ENCODE data around the gene ATF7IP.

Gene ATF7IP

DNA sequence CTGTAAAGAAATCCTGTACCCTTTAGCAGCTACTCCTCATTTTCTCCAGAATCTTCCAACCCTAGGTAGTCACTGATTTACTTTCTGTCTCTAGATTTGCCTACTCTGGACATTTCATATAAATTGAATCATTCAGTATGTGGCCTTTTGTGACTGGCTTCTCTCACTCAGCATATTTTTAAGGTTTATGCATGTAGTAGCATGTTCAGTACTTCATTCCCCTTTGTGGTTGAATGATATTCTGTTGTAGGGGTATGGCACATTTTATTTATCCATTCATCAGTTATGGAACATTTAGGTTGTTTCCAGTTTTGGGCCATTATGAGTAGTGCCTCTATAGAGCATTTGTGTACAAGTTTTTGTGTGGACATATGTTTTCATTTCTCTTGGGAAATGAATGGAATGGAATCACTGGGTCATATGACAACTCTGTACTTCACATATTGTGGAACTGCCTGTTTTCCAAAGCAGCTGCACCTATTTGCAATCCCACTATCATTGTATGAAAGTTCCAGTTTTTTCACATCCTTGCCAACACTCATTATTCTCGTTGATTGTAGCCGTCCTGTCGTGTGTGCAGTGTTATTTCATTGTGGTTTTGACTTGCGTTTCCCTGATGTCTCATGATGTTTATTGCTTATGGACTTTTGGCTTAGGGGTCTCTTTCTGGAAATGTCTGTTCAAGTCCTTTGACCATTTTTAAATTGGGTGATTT lies 57.2 kb downstream of the ATF7IP start:
- H3K9me3 ChIP-seq (ENCODE audit: low read length): peaks cover 6% of the 10 kb centered on the region
- peaks cover 14% of the 10 kb centered on the region for H3K36me3 ChIP-seq (ENCODE audit: insufficient read depth, low read length)
- H3K27me3 ChIP-seq (ENCODE audit: control insufficient read depth in 1 of 2, insufficient read depth in 2 of 2, low read length in 2 of 2): no peaks in the 10 kb centered on the region
- H3K4me3 ChIP-seq (ENCODE audit: low read depth in 1 of 2, low read length in 2 of 2): no peak overlapping the region
- no peak overlapping the region for H3K9ac ChIP-seq (ENCODE audit: low read length)
- H3K4me1 ChIP-seq (ENCODE audit: insufficient read depth, low read length): peaks cover 4% of the 10 kb centered on the region
- H3K27ac ChIP-seq (ENCODE audit: low read depth, low read length): no peak overlapping the region

DNA sequence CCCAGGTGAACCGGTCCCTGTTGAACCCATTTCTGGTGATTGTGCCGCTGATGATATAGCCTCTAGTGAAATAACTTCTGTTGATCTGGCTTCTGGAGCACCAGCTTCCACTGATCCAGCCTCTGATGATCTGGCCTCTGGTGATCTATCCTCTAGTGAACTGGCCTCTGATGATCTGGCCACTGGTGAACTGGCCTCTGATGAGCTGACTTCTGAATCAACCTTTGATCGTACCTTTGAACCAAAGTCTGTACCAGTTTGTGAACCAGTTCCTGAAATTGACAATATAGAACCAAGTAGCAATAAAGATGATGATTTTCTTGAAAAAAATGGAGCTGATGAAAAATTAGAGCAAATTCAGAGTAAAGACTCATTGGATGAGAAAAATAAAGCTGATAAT lies 59.1 kb downstream of the ATF7IP start:
- no peak overlapping the region for H3K9ac ChIP-seq (ENCODE audit: low read length)
- H3K4me3 ChIP-seq (ENCODE audit: low read depth in 1 of 2, low read length in 2 of 2): no peak overlapping the region
- peaks cover 6% of the 10 kb centered on the region for H3K9me3 ChIP-seq (ENCODE audit: low read length)
- H3K4me1 ChIP-seq (ENCODE audit: insufficient read depth, low read length): peaks cover 5% of the 10 kb centered on the region
- no peaks in the 10 kb centered on the region for H3K27me3 ChIP-seq (ENCODE audit: control insufficient read depth in 1 of 2, insufficient read depth in 2 of 2, low read length in 2 of 2)
- H3K36me3 ChIP-seq (ENCODE audit: insufficient read depth, low read length): peaks cover 14% of the 10 kb centered on the region
- no peak overlapping the region for H3K27ac ChIP-seq (ENCODE audit: low read depth, low read length)

DNA sequence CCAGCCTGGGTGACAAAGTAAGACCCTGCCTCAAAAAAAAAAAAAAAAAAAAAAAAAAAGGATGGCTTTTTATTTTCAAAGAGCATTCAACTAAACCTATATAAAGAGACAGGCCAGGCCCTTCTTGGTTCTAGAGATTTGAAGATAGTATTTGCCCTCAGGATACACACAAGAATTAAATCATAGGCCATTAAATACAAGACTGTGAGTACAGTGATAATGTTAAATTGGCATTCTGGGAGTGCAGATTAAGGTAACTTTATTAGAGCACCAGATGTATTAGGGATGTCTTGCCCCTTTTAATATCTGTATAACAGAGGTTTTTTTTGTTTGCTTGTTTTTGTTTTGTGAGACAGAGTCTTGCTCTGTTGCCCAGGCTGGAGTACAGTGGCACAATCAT lies 61.3 kb downstream of the ATF7IP start:
- no peaks in the 10 kb centered on the region for H3K27me3 ChIP-seq (ENCODE audit: control insufficient read depth in 1 of 2, insufficient read depth in 2 of 2, low read length in 2 of 2)
- no peak overlapping the region for H3K27ac ChIP-seq (ENCODE audit: low read depth, low read length)
- peaks cover 14% of the 10 kb centered on the region for H3K36me3 ChIP-seq (ENCODE audit: insufficient read depth, low read length)
- peaks cover 7% of the 10 kb centered on the region for H3K4me1 ChIP-seq (ENCODE audit: insufficient read depth, low read length)
- H3K9me3 ChIP-seq (ENCODE audit: low read length): no peaks in the 10 kb centered on the region
- no peak overlapping the region for H3K9ac ChIP-seq (ENCODE audit: low read length)
- H3K4me3 ChIP-seq (ENCODE audit: low read depth in 1 of 2, low read length in 2 of 2): no peak overlapping the region

DNA sequence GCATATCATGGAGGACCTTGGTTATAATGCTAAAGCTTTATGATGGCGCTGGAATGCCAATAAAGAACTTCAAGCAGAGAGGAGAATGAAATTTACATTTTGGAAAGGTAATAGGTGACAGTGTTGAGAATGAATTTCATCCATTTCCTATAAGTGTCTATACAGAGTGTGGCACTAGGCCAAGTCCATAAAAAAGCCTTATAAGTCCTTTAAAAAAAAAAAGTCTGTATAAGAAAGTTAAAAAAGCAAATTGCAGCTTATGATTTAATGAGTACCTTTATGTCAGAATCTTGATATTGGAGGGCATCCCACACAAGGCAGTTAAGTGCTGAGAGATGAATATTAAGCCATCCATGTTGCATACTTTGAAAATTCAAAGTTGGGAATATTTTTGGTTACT lies 62.4 kb downstream of the ATF7IP start:
- Histone ChIP-seq H3K36me3 (ENCODE audit: insufficient read depth, low read length) (peaks cover 14% of the 10 kb centered on the region), H3K4me3 (ENCODE audit: low read depth in 1 of 2, low read length in 2 of 2) (no peak overlapping the region), H3K27ac (ENCODE audit: low read depth, low read length) (no peak overlapping the region), H3K4me1 (ENCODE audit: insufficient read depth, low read length) (peaks cover 11% of the 10 kb centered on the region), H3K9me3 (ENCODE audit: low read length) (no peaks in the 10 kb centered on the region), H3K27me3 (ENCODE audit: control insufficient read depth in 1 of 2, insufficient read depth in 2 of 2, low read length in 2 of 2) (no peaks in the 10 kb centered on the region), H3K9ac (ENCODE audit: low read length) (no peak overlapping the region)

DNA sequence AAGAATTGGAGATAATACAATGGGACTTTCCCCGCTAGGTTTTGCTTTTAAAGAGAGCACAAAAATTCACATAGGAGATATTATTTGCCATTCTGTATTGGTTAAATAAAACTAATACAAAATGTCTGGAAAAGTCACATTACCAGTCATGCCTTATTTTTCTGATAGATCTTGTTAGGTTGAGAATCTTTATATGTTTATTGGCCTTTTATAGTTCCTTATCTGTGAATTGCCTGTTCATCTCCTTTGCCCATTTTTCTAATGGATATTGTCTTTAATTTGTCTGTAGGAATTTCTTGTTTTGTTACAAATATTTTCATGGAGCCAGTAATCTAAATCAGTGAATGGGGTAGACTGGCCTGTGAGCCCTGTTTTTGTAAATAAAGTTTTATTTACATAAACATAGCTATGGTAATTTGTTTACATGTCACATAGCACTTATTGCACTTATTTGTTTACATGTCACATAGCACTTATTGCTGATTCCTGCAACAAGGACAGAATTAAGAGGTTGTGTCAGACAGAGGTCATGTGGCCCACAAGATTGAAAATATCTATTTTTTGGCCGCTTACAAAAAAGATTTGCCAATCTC lies 65.0 kb downstream of the ATF7IP start:
- H3K9ac ChIP-seq (ENCODE audit: low read length): no peak overlapping the region
- no peak overlapping the region for H3K4me3 ChIP-seq (ENCODE audit: low read depth in 1 of 2, low read length in 2 of 2)
- peaks cover 11% of the 10 kb centered on the region for H3K4me1 ChIP-seq (ENCODE audit: insufficient read depth, low read length)
- H3K27me3 ChIP-seq (ENCODE audit: control insufficient read depth in 1 of 2, insufficient read depth in 2 of 2, low read length in 2 of 2): no peaks in the 10 kb centered on the region
- H3K27ac ChIP-seq (ENCODE audit: low read depth, low read length): no peak overlapping the region
- no peaks in the 10 kb centered on the region for H3K9me3 ChIP-seq (ENCODE audit: low read length)
- no peaks in the 10 kb centered on the region for H3K36me3 ChIP-seq (ENCODE audit: insufficient read depth, low read length)

DNA sequence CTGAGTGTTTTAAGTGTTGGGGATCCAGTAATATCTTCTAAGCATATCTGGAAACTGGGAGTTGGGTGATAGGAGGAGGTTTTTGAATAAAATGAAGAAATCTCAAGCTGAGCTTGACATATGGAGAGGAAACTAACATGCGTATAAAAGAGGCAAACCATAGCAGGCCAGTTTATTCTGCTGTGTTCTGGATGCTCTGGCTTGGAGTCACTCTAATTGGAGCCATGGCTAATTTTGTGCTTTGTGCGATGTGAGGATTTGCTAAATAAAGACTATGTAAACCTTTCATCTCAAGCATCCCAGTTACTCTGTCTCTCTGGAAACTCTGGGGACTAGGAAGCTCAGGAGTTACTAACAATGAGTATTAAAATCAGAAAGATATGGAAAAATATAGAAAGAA lies 66.5 kb downstream of the ATF7IP start:
- Histone ChIP-seq H3K4me1 (ENCODE audit: insufficient read depth, low read length) (peaks cover 11% of the 10 kb centered on the region), H3K36me3 (ENCODE audit: insufficient read depth, low read length) (peaks cover 6% of the 10 kb centered on the region)

DNA sequence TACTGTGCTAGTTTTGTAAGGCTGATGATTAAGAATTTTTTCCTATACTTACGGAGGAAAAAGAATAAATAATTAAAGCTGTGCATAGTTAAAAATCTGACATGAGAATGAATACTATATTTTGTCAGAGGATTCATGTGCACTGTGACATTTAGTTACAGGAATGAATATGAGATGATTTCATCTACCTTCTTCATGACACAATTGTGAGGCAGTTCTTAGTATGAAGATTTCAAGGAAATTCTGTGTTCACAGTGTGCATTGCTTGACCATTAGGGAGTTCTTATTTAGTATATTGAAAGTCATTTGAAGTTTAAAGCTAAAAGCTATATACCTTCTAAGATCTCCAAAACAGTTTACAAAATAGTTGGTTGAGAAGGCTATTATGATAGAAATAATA lies 70.1 kb downstream of the ATF7IP start:
- H3K36me3 ChIP-seq (ENCODE audit: insufficient read depth, low read length): peaks cover 19% of the 10 kb centered on the region

More for the DNA sequence above, 66.5 kb downstream of the ATF7IP start:
- Histone ChIP-seq H3K9ac (ENCODE audit: low read length) (no peak overlapping the region), H3K27ac (ENCODE audit: low read depth, low read length) (no peak overlapping the region), H3K4me3 (ENCODE audit: low read depth in 1 of 2, low read length in 2 of 2) (no peak overlapping the region), H3K9me3 (ENCODE audit: low read length) (no peaks in the 10 kb centered on the region), H3K27me3 (ENCODE audit: control insufficient read depth in 1 of 2, insufficient read depth in 2 of 2, low read length in 2 of 2) (no peaks in the 10 kb centered on the region)

DNA sequence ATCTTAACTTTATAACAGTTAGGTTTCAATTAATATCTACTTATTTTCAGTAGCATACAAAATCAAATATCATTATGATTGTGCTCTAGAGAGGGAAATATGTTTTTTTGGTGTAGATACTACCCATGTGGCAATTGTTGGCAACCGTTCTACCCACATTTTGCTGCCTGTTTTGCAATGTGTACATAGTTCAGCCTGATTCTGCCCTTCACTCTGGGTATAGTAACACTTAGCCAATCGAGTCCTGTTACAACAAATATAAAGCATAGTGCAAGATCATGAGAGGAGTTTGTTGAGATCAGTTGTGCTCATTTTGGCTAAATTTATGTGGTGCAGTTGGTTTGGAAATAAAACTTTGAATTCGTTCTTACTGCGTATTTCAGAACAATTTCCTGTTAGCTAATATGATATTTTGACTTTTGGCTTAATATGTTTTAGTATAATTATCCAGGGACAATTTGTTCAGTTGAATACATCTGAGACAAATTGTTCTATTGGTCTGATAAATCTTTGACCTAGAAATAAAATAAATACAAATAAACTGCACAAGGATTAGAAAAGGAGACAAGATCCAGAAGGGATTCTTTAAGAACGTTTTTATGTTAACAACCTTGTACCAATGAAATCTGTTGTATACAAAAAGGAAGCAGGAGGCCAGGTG lies 76.9 kb downstream of the ATF7IP start:
- no peak overlapping the region for H3K27ac ChIP-seq (ENCODE audit: low read depth, low read length)

More for the DNA sequence above, 70.1 kb downstream of the ATF7IP start:
- no peaks in the 10 kb centered on the region for H3K9me3 ChIP-seq (ENCODE audit: low read length)
- no peak overlapping the region for H3K9ac ChIP-seq (ENCODE audit: low read length)
- H3K4me3 ChIP-seq (ENCODE audit: low read depth in 1 of 2, low read length in 2 of 2): no peak overlapping the region
- H3K27me3 ChIP-seq (ENCODE audit: control insufficient read depth in 1 of 2, insufficient read depth in 2 of 2, low read length in 2 of 2): no peaks in the 10 kb centered on the region
- H3K27ac ChIP-seq (ENCODE audit: low read depth, low read length): no peak overlapping the region
- peaks cover 6% of the 10 kb centered on the region for H3K4me1 ChIP-seq (ENCODE audit: insufficient read depth, low read length)

DNA sequence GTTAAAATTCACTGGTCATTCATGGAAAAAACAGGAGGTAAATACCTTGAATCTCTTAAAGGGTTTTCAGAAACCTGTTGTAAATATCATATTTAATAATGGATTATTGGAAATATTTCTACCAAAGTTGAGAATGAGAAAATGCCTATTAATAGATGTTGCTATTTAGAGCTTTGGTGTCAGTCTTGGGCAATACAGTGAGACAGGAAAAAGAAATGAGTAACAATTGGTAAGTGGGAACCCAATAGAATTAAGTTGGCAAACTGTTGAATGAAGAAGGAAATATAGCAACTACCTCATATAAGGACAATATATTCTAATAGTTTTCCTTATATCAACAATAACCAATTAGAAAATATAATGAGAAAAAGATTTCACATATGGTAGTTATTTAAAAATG lies 78.0 kb downstream of the ATF7IP start:
- Histone ChIP-seq H3K9ac (ENCODE audit: low read length) (no peak overlapping the region), H3K36me3 (ENCODE audit: insufficient read depth, low read length) (peaks cover 25% of the 10 kb centered on the region), H3K27ac (ENCODE audit: low read depth, low read length) (no peak overlapping the region)

More for the DNA sequence above, 76.9 kb downstream of the ATF7IP start:
- H3K4me1 ChIP-seq (ENCODE audit: insufficient read depth, low read length): no peaks in the 10 kb centered on the region
- peaks cover 20% of the 10 kb centered on the region for H3K36me3 ChIP-seq (ENCODE audit: insufficient read depth, low read length)
- no peaks in the 10 kb centered on the region for H3K9me3 ChIP-seq (ENCODE audit: low read length)
- no peak overlapping the region for H3K4me3 ChIP-seq (ENCODE audit: low read depth in 1 of 2, low read length in 2 of 2)
- no peak overlapping the region for H3K9ac ChIP-seq (ENCODE audit: low read length)
- no peaks in the 10 kb centered on the region for H3K27me3 ChIP-seq (ENCODE audit: control insufficient read depth in 1 of 2, insufficient read depth in 2 of 2, low read length in 2 of 2)

DNA sequence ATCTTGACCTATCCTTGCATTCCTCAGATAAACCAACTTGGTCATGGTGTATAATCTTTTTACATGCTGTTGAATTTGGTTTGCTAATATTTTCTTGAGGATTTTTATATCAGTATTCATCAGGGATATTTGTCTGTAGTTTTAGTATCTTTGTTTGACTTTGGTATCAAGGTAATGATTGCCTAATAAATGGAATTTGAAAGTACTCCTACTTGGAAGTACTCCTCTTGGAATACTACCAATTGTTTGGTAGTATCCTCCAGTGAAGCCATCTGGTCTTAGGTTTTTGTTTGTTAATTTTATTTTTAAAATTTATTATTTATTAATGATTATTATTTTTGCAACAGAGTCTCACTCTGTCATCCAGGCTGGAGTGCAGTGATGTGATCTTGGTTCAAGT lies 85.0 kb downstream of the ATF7IP start:
- Histone ChIP-seq H3K27me3 (ENCODE audit: control insufficient read depth in 1 of 2, insufficient read depth in 2 of 2, low read length in 2 of 2) (no peaks in the 10 kb centered on the region), H3K27ac (ENCODE audit: low read depth, low read length) (no peak overlapping the region), H3K36me3 (ENCODE audit: insufficient read depth, low read length) (peaks cover 31% of the 10 kb centered on the region), H3K4me3 (ENCODE audit: low read depth in 1 of 2, low read length in 2 of 2) (no peak overlapping the region), H3K9me3 (ENCODE audit: low read length) (no peaks in the 10 kb centered on the region), H3K4me1 (ENCODE audit: insufficient read depth, low read length) (no peaks in the 10 kb centered on the region), H3K9ac (ENCODE audit: low read length) (no peak overlapping the region)

More for the DNA sequence above, 78.0 kb downstream of the ATF7IP start:
- Histone ChIP-seq H3K4me3 (ENCODE audit: low read depth in 1 of 2, low read length in 2 of 2) (no peak overlapping the region), H3K27me3 (ENCODE audit: control insufficient read depth in 1 of 2, insufficient read depth in 2 of 2, low read length in 2 of 2) (no peaks in the 10 kb centered on the region), H3K9me3 (ENCODE audit: low read length) (no peaks in the 10 kb centered on the region), H3K4me1 (ENCODE audit: insufficient read depth, low read length) (no peaks in the 10 kb centered on the region)

DNA sequence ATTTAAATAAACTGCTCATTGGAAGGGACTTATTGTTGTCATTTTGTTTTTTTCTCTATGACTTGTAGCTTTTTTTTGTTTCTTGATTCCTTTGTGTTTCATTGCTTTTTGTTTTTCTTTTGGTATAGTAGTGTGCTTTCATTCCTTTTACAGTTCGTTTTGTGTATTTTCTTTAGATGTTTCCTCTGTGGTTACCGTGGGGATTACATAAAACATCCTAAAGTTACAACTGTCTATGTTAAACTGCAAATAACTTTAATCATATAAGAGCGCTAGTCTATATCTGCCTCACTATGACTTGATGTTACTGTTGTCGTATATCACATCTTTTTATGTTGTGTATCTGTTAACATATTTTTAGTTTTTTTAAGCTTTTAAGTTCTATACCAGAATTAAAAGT lies 86.9 kb downstream of the ATF7IP start:
- H3K36me3 ChIP-seq (ENCODE audit: insufficient read depth, low read length): peaks cover 38% of the 10 kb centered on the region
- no peaks in the 10 kb centered on the region for H3K9me3 ChIP-seq (ENCODE audit: low read length)
- no peak overlapping the region for H3K4me3 ChIP-seq (ENCODE audit: low read depth in 1 of 2, low read length in 2 of 2)
- no peaks in the 10 kb centered on the region for H3K4me1 ChIP-seq (ENCODE audit: insufficient read depth, low read length)
- no peak overlapping the region for H3K27ac ChIP-seq (ENCODE audit: low read depth, low read length)
- H3K9ac ChIP-seq (ENCODE audit: low read length): no peak overlapping the region
- no peaks in the 10 kb centered on the region for H3K27me3 ChIP-seq (ENCODE audit: control insufficient read depth in 1 of 2, insufficient read depth in 2 of 2, low read length in 2 of 2)
